ENCODE results near the gene GAS2L2. TPM values are rescaled to one million over a fixed set of nuclear protein-coding genes. Genes with fewer than 3 reads are reported as not detected.

Gene GAS2L2
- total RNA-seq, 2 donors from 2014 or later = not detected

GRCh38 chr17:35731239-35731916 lies 21.7 kb downstream of the GAS2L2 start, which contains the start of gene RASL10B:
Gene RASL10B (plus strand): TSS chr17:35731639. CDS start chr17:35735185, 3,546 bp downstream.
- no peaks in the 10 kb centered on the region for H3K36me3 ChIP-seq (replicated peaks in 1 of 2; ENCODE audit: insufficient read depth in 1 of 2, low read depth in 2 of 2)
- peak within 1 kb of the TSS; percentile 72 to 76 for H3K4me3 ChIP-seq
- TF ChIP-seq CTCF (IDR thresholded peaks at IDR 0.05) (no peak), POLR2A (IDR thresholded peaks at IDR 0.05) (peak in 1 of 3 donors; percentile 19)
- 8 to 18% methylated on average over 8 to 19 of the region's 44 CpGs for WGBS, 2 donors
- H3K9me3 ChIP-seq = no peaks in the 10 kb centered on the region
- intact Hi-C loops (cut with DNase I) = no loop called here
- peaks cover 31% of the 10 kb centered on the region for H3K4me1 ChIP-seq
- peak; percentile 67 to 78 (median 71) for DNase-seq
- no peaks in the 10 kb centered on the region for H3K27me3 ChIP-seq
- H3K27ac ChIP-seq = peak within 1 kb of the TSS in 1 of 4 donors; percentile 42
- peak; percentile 78 for ATAC-seq

- Histone ChIP-seq H3K4me3 (no peak overlapping the region), H3K4me1 (peaks cover 32% of the 10 kb centered on the region), H3K36me3 (replicated peaks in 1 of 2; ENCODE audit: insufficient read depth in 1 of 2, low read depth in 2 of 2) (no peaks in the 10 kb centered on the region), H3K9me3 (no peaks in the 10 kb centered on the region), H3K27me3 (no peaks in the 10 kb centered on the region), H3K27ac (no peak overlapping the region)
- 83 to 89% methylated on average over 10 of the region's 10 CpGs for WGBS, 2 donors
- intact Hi-C loops (cut with DNase I) = no loop called here
- DNase-seq (no peak), ATAC-seq (no peak)
- no peak for TF ChIP-seq CTCF (IDR thresholded peaks at IDR 0.05)
- TF ChIP-seq POLR2A (IDR thresholded peaks at IDR 0.05) = no peak
These were observed 22.5 kb downstream of the GAS2L2 start for GRCh38 chr17:35730400-35731005.

GRCh38 chr17:35729405-35729833 lies 23.6 kb downstream of the GAS2L2 start:
- WGBS, 2 donors = 69 to 80% methylated on average over 4 of the region's 4 CpGs

GRCh38 chr17:35728551-35728950 lies 24.5 kb downstream of the GAS2L2 start:
- no peaks in the 10 kb centered on the region for H3K9me3 ChIP-seq
- H3K4me3 ChIP-seq = no peak overlapping the region
- intact Hi-C loops (cut with DNase I) = no loop called here
- H3K36me3 ChIP-seq (replicated peaks in 1 of 2; ENCODE audit: insufficient read depth in 1 of 2, low read depth in 2 of 2) = peaks cover 0 to 13% of the 10 kb centered on the region in 2 donors
- H3K27me3 ChIP-seq = no peaks in the 10 kb centered on the region
- no peak for TF ChIP-seq POLR2A (IDR thresholded peaks at IDR 0.05)
- TF ChIP-seq CTCF (IDR thresholded peaks at IDR 0.05) = no peak
- peaks cover 32% of the 10 kb centered on the region for H3K4me1 ChIP-seq
- no peak overlapping the region for H3K27ac ChIP-seq
- DNase-seq (no peak), ATAC-seq (no peak)
- WGBS, 2 donors = 91 to 100% methylated on average over 2 to 3 of the region's 3 CpGs

More at GRCh38 chr17:35729405-35729833, 23.6 kb downstream of the GAS2L2 start:
- H3K4me1 ChIP-seq = peaks cover 32% of the 10 kb centered on the region
- H3K27me3 ChIP-seq = no peaks in the 10 kb centered on the region
- H3K4me3 ChIP-seq = no peak overlapping the region
- no peak overlapping the region for H3K27ac ChIP-seq
- DNase-seq (no peak), ATAC-seq (no peak)
- H3K9me3 ChIP-seq = no peaks in the 10 kb centered on the region
- intact Hi-C loops (cut with DNase I) = no loop called here
- peaks cover 0 to 5% of the 10 kb centered on the region in 2 donors for H3K36me3 ChIP-seq (replicated peaks in 1 of 2; ENCODE audit: insufficient read depth in 1 of 2, low read depth in 2 of 2)
- TF ChIP-seq POLR2A (IDR thresholded peaks at IDR 0.05) (no peak), CTCF (IDR thresholded peaks at IDR 0.05) (no peak)
